A673 (cell line): ENCODE results near the gene TAS1R3. TPM values are rescaled to one million over a fixed set of nuclear protein-coding genes. Genes with fewer than 3 reads are reported as not detected.

ENCODE experiments used
- BruUV-seq: library from RNA; stranded (reverse); fragments of 400-500 nt; replicated peaks from 2 replicates; lab custom pipeline; 2021; lab: Mats Ljungman, UMichigan
- CTCF ChIA-PET: fragments of 300-600 bp; sonication (Branson Sonifier 250); formaldehyde crosslinking; loops from one replicate; lab custom pipeline; 2022; ENCODE audit warnings: antibody characterized with exemption; lab: Charles Lee
- POLR2A ChIA-PET: fragments of 300-600 bp; sonication (Branson Sonifier 250); formaldehyde crosslinking; loops from one replicate; lab custom pipeline; 2022; ENCODE audit warnings: antibody characterized with exemption; ENCODE audit not compliant: low non-redundant PET; lab: Charles Lee
- DNase-seq: peaks from one replicate; pipeline ENCODE4 v3.0.0-alpha.2; 2015; ENCODE audit warnings: low spot score
- H3K27ac ChIP-seq: fragments of 200-600 bp; sonication (generic); 2 replicates; pipeline ENCODE4 v1.5.1; 2016; ENCODE audit warnings: mixed run types, low read depth, mild to moderate bottlenecking, mixed read lengths, antibody characterized with exemption, low read length; ENCODE audit not compliant: poor library complexity, severe bottlenecking
- H3K27me3 ChIP-seq: fragments of 200-600 bp; sonication (generic); replicated peaks from 2 replicates; pipeline ENCODE4 v1.6.1; 2017; ENCODE audit warnings: mixed run types, low read depth, mild to moderate bottlenecking, mixed read lengths, antibody characterized with exemption, low read length; ENCODE audit not compliant: insufficient read depth, poor library complexity
- H3K36me3 ChIP-seq: fragments of 200-600 bp; sonication (generic); 2 replicates; pipeline ENCODE4 v1.6.1; 2016; ENCODE audit warnings: mixed run types, mild to moderate bottlenecking, mixed read lengths, antibody characterized with exemption, low read length; ENCODE audit not compliant: insufficient read depth, poor library complexity, severe bottlenecking
- H3K4me1 ChIP-seq: fragments of 200-600 bp; sonication (generic); 2 replicates; pipeline ENCODE4 v1.6.1; 2017; ENCODE audit warnings: mixed run types, mild to moderate bottlenecking, mixed read lengths, antibody characterized with exemption, low read length; ENCODE audit not compliant: insufficient read depth, poor library complexity, severe bottlenecking
- H3K4me3 ChIP-seq: fragments of 200-600 bp; sonication (generic); 2 replicates; pipeline ENCODE4 v1.5.1; 2016; ENCODE audit warnings: low read depth, mixed run types, mild to moderate bottlenecking, mixed read lengths, low read length; ENCODE audit not compliant: poor library complexity, severe bottlenecking
- H3K9me3 ChIP-seq: fragments of 200-600 bp; sonication (generic); 2 replicates; pipeline ENCODE4 v1.6.1; 2016; ENCODE audit warnings: mixed run types, low read depth, mild to moderate bottlenecking, mixed read lengths, antibody characterized with exemption, low read length; ENCODE audit not compliant: poor library complexity, severe bottlenecking
- CTCF ChIP-seq: fragments of 300-800, 200-600 bp; sonication (generic); conservative IDR thresholded peaks from 2 replicates; pipeline ENCODE4 v1.5.1; 2017; ENCODE audit warnings: low read depth, mild to moderate bottlenecking, antibody characterized with exemption, low read length, moderate library complexity, mixed read lengths
- EZH2 ChIP-seq: fragments of 200-600 bp; sonication (generic); IDR thresholded peaks from 2 replicates; pipeline ENCODE4 v1.6.1; 2017; ENCODE audit warnings: borderline replicate concordance, low read depth, mild to moderate bottlenecking, mixed read lengths, antibody characterized with exemption, low read length; ENCODE audit not compliant: poor library complexity, severe bottlenecking
- intact Hi-C: fragments of 100-400 bp; cut with micrococcal nuclease; formaldehyde crosslinking; loops from one replicate; pipeline ENCODE4 v1.10.0; 2022; ENCODE audit not compliant: unreplicated experiment
- total RNA-seq: library from RNA; stranded (reverse); gene quantifications from 2 replicates; pipeline ENCODE4 v1.2.3, GENCODE V29; 2021

The TAS1R3 gene
- total RNA-seq, 1 experiment from 2014 or later, result 0.21 TPM

DNA sequence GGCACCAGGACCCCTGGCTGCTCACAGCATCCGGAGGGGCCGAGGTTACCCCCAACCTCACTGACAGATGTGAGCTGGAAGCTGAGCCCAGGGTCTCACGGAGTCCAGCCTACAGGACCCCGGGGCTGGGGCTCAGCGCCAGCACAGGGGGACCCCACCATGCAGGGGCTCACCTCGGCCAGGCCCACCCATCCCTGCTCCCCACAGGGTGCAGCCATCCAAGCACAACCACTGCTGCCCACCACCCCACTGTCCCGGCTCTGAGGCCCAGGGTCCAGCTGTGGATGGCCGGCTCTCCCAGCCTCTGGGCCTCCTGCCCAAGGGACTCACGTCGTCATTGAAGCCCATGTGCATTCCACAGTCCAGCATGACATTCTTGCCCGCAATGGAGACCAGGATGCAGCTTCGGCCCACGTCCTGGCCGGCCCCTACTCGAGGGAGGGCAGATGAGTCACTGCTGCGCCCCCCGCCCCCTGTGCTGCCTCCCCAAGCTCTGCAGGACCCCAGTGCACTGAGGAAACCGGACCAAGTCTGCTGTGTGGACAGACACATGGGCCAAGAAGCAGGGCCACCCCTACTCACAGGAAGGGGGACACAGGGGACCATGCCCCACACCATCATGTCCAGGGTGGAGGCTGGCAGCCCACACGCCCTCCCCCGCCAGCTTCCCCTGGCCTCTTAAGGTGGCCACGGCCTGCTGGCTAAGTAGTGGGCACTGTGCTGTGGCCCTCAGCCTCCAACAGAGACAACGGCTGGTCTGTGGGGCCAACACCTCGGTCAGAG lies 10.2 kb upstream of the TAS1R3 start:
- ChIA-PET CTCF (no interaction called here), POLR2A (no interaction called here)
- Histone ChIP-seq H3K4me1 (peaks cover 21% of the 10 kb centered on the region), H3K4me3 (no peak overlapping the region), H3K27ac (no peak overlapping the region), H3K27me3 (no peaks in the 10 kb centered on the region), H3K36me3 (peaks cover 35% of the 10 kb centered on the region), H3K9me3 (no peaks in the 10 kb centered on the region)
- BruUV-seq, result no TSS peak
- DNase-seq, result no peak
- TF ChIP-seq EZH2, result no peak
- no peak for TF ChIP-seq CTCF
- intact Hi-C loops, result no loop called here

GRCh38 chr1:1321477-1321876 lies 9.6 kb upstream of the TAS1R3 start:
- TF ChIP-seq CTCF, result no peak
- no peak for TF ChIP-seq EZH2
- CTCF ChIA-PET, result no interaction called here
- POLR2A ChIA-PET, result no interaction called here

GRCh38 chr1:1322418-1322817 lies 8.7 kb upstream of the TAS1R3 start:
- intact Hi-C loops, result no loop called here
- CTCF ChIA-PET, result no interaction called here
- H3K27me3 ChIP-seq, result no peaks in the 10 kb centered on the region
- peaks cover 22% of the 10 kb centered on the region for H3K4me1 ChIP-seq
- BruUV-seq, result no TSS peak
- no peak for DNase-seq
- no peak for TF ChIP-seq EZH2
- TF ChIP-seq CTCF, result no peak
- H3K4me3 ChIP-seq, result no peak overlapping the region
- POLR2A ChIA-PET, result no interaction called here
- H3K36me3 ChIP-seq, result peaks cover 32% of the 10 kb centered on the region
- H3K9me3 ChIP-seq, result no peaks in the 10 kb centered on the region
- no peak overlapping the region for H3K27ac ChIP-seq

More at GRCh38 chr1:1321477-1321876, 9.6 kb upstream of the TAS1R3 start:
- no peak for DNase-seq
- intact Hi-C loops, result no loop called here
- no peaks in the 10 kb centered on the region for H3K27me3 ChIP-seq
- no peak overlapping the region for H3K4me3 ChIP-seq
- no peak overlapping the region for H3K27ac ChIP-seq
- H3K36me3 ChIP-seq, result peaks cover 35% of the 10 kb centered on the region
- no peaks in the 10 kb centered on the region for H3K9me3 ChIP-seq
- H3K4me1 ChIP-seq, result peaks cover 22% of the 10 kb centered on the region
- no TSS peak for BruUV-seq
